Neuronal stem cell (in vitro differentiated cells): ENCODE results near the gene B4GALT1.

Experiments
- DNase-seq: peaks from one replicate; pipeline ENCODE4 v3.0.0-alpha.2; 2013; ENCODE audit warnings: low spot score
- H2AFZ ChIP-seq: one replicate; pipeline ENCODE4 v1.6.1; 2013; ENCODE audit warnings: mild to moderate bottlenecking, low read length, inconsistent platforms
- H2AK5ac ChIP-seq: 2 replicates; pipeline ENCODE4 v1.6.1; 2013; ENCODE audit warnings: low read depth, mild to moderate bottlenecking, inconsistent platforms, low read length, moderate library complexity, mixed read lengths
- H2BK120ac ChIP-seq: 2 replicates; pipeline ENCODE4 v1.6.1; 2013; ENCODE audit warnings: low read depth, mild to moderate bottlenecking, inconsistent platforms, low read length, moderate library complexity, mixed read lengths
- H2BK12ac ChIP-seq: one replicate; pipeline ENCODE4 v1.6.1; 2013; ENCODE audit warnings: low read length, inconsistent platforms
- H2BK15ac ChIP-seq: 2 replicates; pipeline ENCODE4 v1.6.1; 2013; ENCODE audit warnings: mild to moderate bottlenecking, low read length, inconsistent platforms, mixed read lengths
- H2BK5ac ChIP-seq: one replicate; pipeline ENCODE4 v1.6.1; 2013; ENCODE audit warnings: inconsistent platforms, mild to moderate bottlenecking, low read length, moderate library complexity
- H3K14ac ChIP-seq: one replicate; pipeline ENCODE4 v1.6.1; 2013; ENCODE audit warnings: low read length, inconsistent platforms
- H3K18ac ChIP-seq: 2 replicates; pipeline ENCODE4 v1.6.1; 2013; ENCODE audit warnings: low read length, inconsistent platforms
- H3K23ac ChIP-seq: 2 replicates; pipeline ENCODE4 v1.6.1; 2013; ENCODE audit warnings: low read depth, mild to moderate bottlenecking, mixed read lengths, low read length, inconsistent platforms; ENCODE audit not compliant: poor library complexity
- H3K27ac ChIP-seq: replicated peaks from 3 replicates; pipeline ENCODE4 v1.5.1; 2013; ENCODE audit warnings: low read length, inconsistent platforms
- H3K27me3 ChIP-seq, 3 experiments: 2 replicates each; pipeline ENCODE4 v1.6.1; 2013; ENCODE audit warnings: low read length in 3 of 3, mild to moderate bottlenecking in 2 of 3, inconsistent platforms in 1 of 3, low read depth in 1 of 3, mixed read lengths in 1 of 3, moderate library complexity in 1 of 3; ENCODE audit not compliant: control insufficient read depth in 3 of 3, insufficient read depth in 3 of 3
- H3K36me3 ChIP-seq, 2 donors: replicated peaks in 1 of 2; 2 replicates each; pipeline ENCODE4 v1.6.1; 2013; ENCODE audit warnings: low read length in 2 of 2; ENCODE audit not compliant: control insufficient read depth in 2 of 2, insufficient read depth in 2 of 2
- H3K4ac ChIP-seq: 2 replicates; pipeline ENCODE4 v1.6.1; 2013; ENCODE audit warnings: inconsistent platforms, mild to moderate bottlenecking, low read length, moderate library complexity
- H3K4me1 ChIP-seq, 2 donors: 1 replicate in 1 of 2; 2 replicates in 1 of 2; pipeline ENCODE4 v1.6.1; 2013; ENCODE audit warnings: low read length in 2 of 2, low read depth in 1 of 2; ENCODE audit not compliant: control insufficient read depth in 2 of 2, insufficient read depth in 1 of 2
- H3K4me2 ChIP-seq: one replicate; pipeline ENCODE4 v1.6.1; 2013; ENCODE audit warnings: mild to moderate bottlenecking, low read length, inconsistent platforms; ENCODE audit not compliant: insufficient read depth, poor library complexity, severe bottlenecking
- H3K4me3 ChIP-seq, 2 donors: 2 replicates each; pipeline ENCODE4 v1.5.1; 2013; ENCODE audit warnings: low read length in 2 of 2, mild to moderate bottlenecking in 2 of 2, inconsistent platforms in 1 of 2, moderate library complexity in 1 of 2
- H3K79me1 ChIP-seq: one replicate; pipeline ENCODE4 v1.6.1; 2013; ENCODE audit warnings: low read depth, mild to moderate bottlenecking, inconsistent platforms, low read length, moderate library complexity
- H3K9ac ChIP-seq: one replicate; pipeline ENCODE4 v1.6.1; 2013; ENCODE audit warnings: mild to moderate bottlenecking, low read depth, low read length, inconsistent platforms; ENCODE audit not compliant: poor library complexity
- H3K9me3 ChIP-seq, 2 donors: replicated peaks in 1 of 2; 2 replicates each; pipeline versions ENCODE3 to v1.6.1; 2013; ENCODE audit warnings: low read length in 2 of 2, mild to moderate bottlenecking in 2 of 2, inconsistent platforms in 1 of 2, low read depth in 1 of 2, mixed read lengths in 1 of 2, moderate library complexity in 1 of 2; ENCODE audit not compliant: control insufficient read depth in 2 of 2, insufficient read depth in 1 of 2
- H4K8ac ChIP-seq: one replicate; pipeline ENCODE4 v1.6.1; 2013; ENCODE audit warnings: low read depth, mild to moderate bottlenecking, inconsistent platforms, low read length, moderate library complexity
- H4K91ac ChIP-seq: one replicate; pipeline ENCODE4 v1.6.1; 2013; ENCODE audit warnings: low read length, low read depth, mild to moderate bottlenecking, inconsistent platforms; ENCODE audit not compliant: poor library complexity
- WGBS, 2 donors: extraction: QIAGEN DNeasy Blood & Tissue Kit; methylation state at CpG; one replicate each; pipeline ENCODE4 v1.1.7; 2013; ENCODE audit warnings: missing lambda C conversion rate in 2 of 2, mixed read lengths in 1 of 2; ENCODE audit not compliant: insufficient read length in 2 of 2, insufficient replicate concordance in 1 of 2; ENCODE audit errors: extremely low coverage in 2 of 2; 5-methylcytosine and 5-hydroxymethylcytosine counted together

Gene B4GALT1

GRCh38 chr9:33137781-33138264, 29.3 kb downstream of the B4GALT1 start:
- Histone ChIP-seq H4K8ac (no peak overlapping the region), H3K14ac (no peak overlapping the region)

GRCh38 chr9:33136721-33137670, 30.1 kb downstream of the B4GALT1 start:
- no peaks in the 10 kb centered on the region for H3K79me1 ChIP-seq
- no peaks in the 10 kb centered on the region for H3K9me3 ChIP-seq
- H3K4ac ChIP-seq, result no peak overlapping the region
- no peak overlapping the region for H2BK15ac ChIP-seq
- peaks cover 0 to 3% (median 0%) of the 10 kb centered on the region in 3 experiments for H3K27me3 ChIP-seq
- no peak overlapping the region for H3K27ac ChIP-seq
- no peak overlapping the region for H3K23ac ChIP-seq
- peaks cover 0 to 8% of the 10 kb centered on the region in 2 donors for H3K36me3 ChIP-seq
- no peak overlapping the region for H2BK120ac ChIP-seq
- no peak overlapping the region for H3K9ac ChIP-seq
- H4K91ac ChIP-seq, result no peak overlapping the region
- WGBS, 2 donors, result no CpG with 5 or more reads among the region's 10 CpGs
- H3K18ac ChIP-seq, result no peak overlapping the region
- H3K14ac ChIP-seq, result no peak overlapping the region
- no peak overlapping the region for H3K4me2 ChIP-seq
- H4K8ac ChIP-seq, result no peak overlapping the region
- DNase-seq, result no peak
- no peak overlapping the region for H2BK12ac ChIP-seq
- H2AFZ ChIP-seq, result no peak overlapping the region
- peaks cover 10 to 18% of the 10 kb centered on the region in 2 donors for H3K4me1 ChIP-seq
- H2AK5ac ChIP-seq, result no peak overlapping the region
- no peak overlapping the region for H3K4me3 ChIP-seq
- H2BK5ac ChIP-seq, result no peak overlapping the region

More at GRCh38 chr9:33137781-33138264, 29.3 kb downstream of the B4GALT1 start:
- no peak for DNase-seq
- Histone ChIP-seq H4K91ac (no peak overlapping the region), H2AFZ (no peak overlapping the region), H3K4me2 (no peak overlapping the region), H2BK12ac (no peak overlapping the region), H2BK15ac (no peak overlapping the region), H3K79me1 (no peaks in the 10 kb centered on the region), H3K4me1 (peaks cover 10 to 18% of the 10 kb centered on the region in 2 donors), H3K9ac (no peak overlapping the region), H3K18ac (no peak overlapping the region), H2BK120ac (no peak overlapping the region), H3K27me3 (peaks cover 0 to 3% (median 0%) of the 10 kb centered on the region in 3 experiments), H3K36me3 (peaks cover 0 to 2% of the 10 kb centered on the region in 2 donors), H3K4me3 (no peak overlapping the region), H3K23ac (no peak overlapping the region), H2BK5ac (no peak overlapping the region), H2AK5ac (no peak overlapping the region), H3K9me3 (no peaks in the 10 kb centered on the region), H3K27ac (no peak overlapping the region), H3K4ac (no peak overlapping the region)
- no CpG with 5 or more reads among the region's 11 CpGs for WGBS, 2 donors

GRCh38 chr9:33135470-33135958, 31.6 kb downstream of the B4GALT1 start:
- Histone ChIP-seq H2AFZ (no peak overlapping the region), H3K36me3 (peaks cover 0 to 8% of the 10 kb centered on the region in 2 donors), H3K9me3 (no peaks in the 10 kb centered on the region), H2BK15ac (no peak overlapping the region), H4K91ac (no peak overlapping the region), H3K4me3 (no peak overlapping the region), H2AK5ac (no peak overlapping the region), H3K27ac (no peak overlapping the region), H4K8ac (no peak overlapping the region), H3K79me1 (no peaks in the 10 kb centered on the region), H3K4me1 (peaks cover 8 to 13% of the 10 kb centered on the region in 2 donors), H3K4me2 (no peak overlapping the region), H2BK5ac (no peak overlapping the region), H3K27me3 (peaks cover 0 to 3% (median 0%) of the 10 kb centered on the region in 3 experiments), H2BK12ac (no peak overlapping the region), H3K23ac (no peak overlapping the region), H2BK120ac (no peak overlapping the region), H3K18ac (no peak overlapping the region), H3K4ac (no peak overlapping the region), H3K14ac (peak overlapping the region; percentile 42), H3K9ac (peak overlapping the region; percentile 63)
- no CpG with 5 or more reads among the region's 8 CpGs for WGBS, 2 donors
- DNase-seq, result no peak

GRCh38 chr9:33135031-33135461, 32.1 kb downstream of the B4GALT1 start:
- Histone ChIP-seq H4K91ac (no peak overlapping the region), H2AK5ac (no peak overlapping the region), H3K9me3 (no peaks in the 10 kb centered on the region), H3K4me2 (no peak overlapping the region), H2BK12ac (no peak overlapping the region), H3K18ac (no peak overlapping the region), H3K27me3 (peaks cover 0 to 3% (median 0%) of the 10 kb centered on the region in 3 experiments), H3K4me1 (peaks cover 7 to 10% of the 10 kb centered on the region in 2 donors), H3K36me3 (peaks cover 0 to 9% of the 10 kb centered on the region in 2 donors), H3K79me1 (no peaks in the 10 kb centered on the region), H3K23ac (no peak overlapping the region), H3K9ac (no peak overlapping the region), H3K14ac (peak overlapping the region; percentile 42), H2BK5ac (no peak overlapping the region), H3K27ac (no peak overlapping the region), H4K8ac (no peak overlapping the region), H3K4me3 (no peak overlapping the region), H2BK120ac (no peak overlapping the region), H2BK15ac (no peak overlapping the region), H3K4ac (no peak overlapping the region), H2AFZ (no peak overlapping the region)
- WGBS, 2 donors, result no CpG with 5 or more reads among the region's 8 CpGs
- no peak for DNase-seq
